Activated naive CD4-positive, alpha-beta T cell treated with anti-CD3 and anti-CD28 coated beads, Interleukin-2, amount 10 ng/mL, durations not matched to agents 7 days and 5 days (primary cell): ENCODE data around the gene PRKAR1A.
"Not testable (repeated sequence)": the region's sequence is repeated elsewhere in the genome, so short reads cannot be mapped to it uniquely, and the experiment has no call there.

Experiments used
- CTCF ChIA-PET: fragments of 350-600 bp; sonication (Branson Sonifier 250); formaldehyde crosslinking; loops from one replicate; lab custom pipeline; 2021; ENCODE audit warnings: antibody characterized with exemption; lab: Charles Lee
- DNase-seq: peaks from one replicate; pipeline ENCODE4 v3.0.0-alpha.2; 2020
- H3K27ac Mint-ChIP-seq: one replicate; pipeline ENCODE4 v1.8.0; 2021; ENCODE audit warnings: mild to moderate bottlenecking, moderate library complexity, mixed read lengths
- H3K27me3 Mint-ChIP-seq: one replicate; pipeline ENCODE4 v1.8.0; 2021; ENCODE audit warnings: mild to moderate bottlenecking, mixed read lengths
- H3K36me3 Mint-ChIP-seq: one replicate; pipeline ENCODE4 v1.8.0; 2021; ENCODE audit warnings: mixed read lengths
- H3K4me1 Mint-ChIP-seq: one replicate; pipeline ENCODE4 v1.8.0; 2021; ENCODE audit warnings: mixed read lengths
- H3K4me3 Mint-ChIP-seq: one replicate; pipeline ENCODE4 v1.8.0; 2021; ENCODE audit warnings: mild to moderate bottlenecking, moderate library complexity, mixed read lengths
- H3K9me3 Mint-ChIP-seq: one replicate; pipeline ENCODE4 v1.8.0; 2021; ENCODE audit warnings: mixed read lengths

The PRKAR1A gene

DNA sequence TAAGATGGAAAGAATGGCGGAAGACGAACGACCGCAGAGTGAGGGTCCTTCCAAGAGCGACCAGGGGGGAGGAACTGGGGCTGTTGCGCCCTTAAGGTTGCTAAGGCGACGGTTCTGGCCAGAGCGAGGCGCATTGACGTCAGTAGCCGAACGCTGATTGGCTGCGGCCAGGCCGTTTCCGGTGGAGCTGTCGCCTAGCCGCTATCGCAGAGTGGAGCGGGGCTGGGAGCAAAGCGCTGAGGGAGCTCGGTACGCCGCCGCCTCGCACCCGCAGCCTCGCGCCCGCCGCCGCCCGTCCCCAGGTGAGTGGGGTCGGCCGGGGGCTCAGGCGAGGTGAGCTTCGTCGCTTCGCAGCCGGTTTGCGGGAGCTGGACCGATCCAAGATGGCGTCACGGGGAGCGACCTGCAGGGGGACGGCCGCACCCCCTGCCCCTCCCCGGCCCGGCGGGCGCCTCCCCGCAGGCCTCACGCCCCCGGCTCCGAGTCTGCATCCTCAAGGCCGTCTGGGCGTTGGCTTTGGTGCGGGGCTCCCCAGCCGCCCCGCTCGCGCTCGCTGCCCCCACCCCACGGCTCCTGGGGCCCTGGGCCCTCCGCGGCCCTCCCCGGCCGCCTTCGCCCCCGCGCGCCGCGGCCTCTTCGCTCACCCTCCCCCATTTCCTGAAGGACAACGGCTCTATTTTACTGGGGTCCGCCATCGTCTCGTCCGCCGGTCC, at the start of gene PRKAR1A:
Gene PRKAR1A, plus strand, starts transcription at position 184 of the 713 bp plus-strand sequence. CDS start 2,970 bp downstream, outside the sequence.
- H3K4me3 Mint-ChIP-seq: peak within 1 kb of the TSS; percentile 89
- H3K27ac Mint-ChIP-seq: peak within 1 kb of the TSS; percentile 91
- H3K9me3 Mint-ChIP-seq: no peaks in the 10 kb centered on the region
- no peaks in the 10 kb centered on the region for H3K27me3 Mint-ChIP-seq
- H3K4me1 Mint-ChIP-seq: peaks cover 58% of the 10 kb centered on the region
- peaks cover 27% of the 10 kb centered on the region for H3K36me3 Mint-ChIP-seq
- DNase-seq: peak; percentile 96
- CTCF ChIA-PET: no interaction called here

DNA sequence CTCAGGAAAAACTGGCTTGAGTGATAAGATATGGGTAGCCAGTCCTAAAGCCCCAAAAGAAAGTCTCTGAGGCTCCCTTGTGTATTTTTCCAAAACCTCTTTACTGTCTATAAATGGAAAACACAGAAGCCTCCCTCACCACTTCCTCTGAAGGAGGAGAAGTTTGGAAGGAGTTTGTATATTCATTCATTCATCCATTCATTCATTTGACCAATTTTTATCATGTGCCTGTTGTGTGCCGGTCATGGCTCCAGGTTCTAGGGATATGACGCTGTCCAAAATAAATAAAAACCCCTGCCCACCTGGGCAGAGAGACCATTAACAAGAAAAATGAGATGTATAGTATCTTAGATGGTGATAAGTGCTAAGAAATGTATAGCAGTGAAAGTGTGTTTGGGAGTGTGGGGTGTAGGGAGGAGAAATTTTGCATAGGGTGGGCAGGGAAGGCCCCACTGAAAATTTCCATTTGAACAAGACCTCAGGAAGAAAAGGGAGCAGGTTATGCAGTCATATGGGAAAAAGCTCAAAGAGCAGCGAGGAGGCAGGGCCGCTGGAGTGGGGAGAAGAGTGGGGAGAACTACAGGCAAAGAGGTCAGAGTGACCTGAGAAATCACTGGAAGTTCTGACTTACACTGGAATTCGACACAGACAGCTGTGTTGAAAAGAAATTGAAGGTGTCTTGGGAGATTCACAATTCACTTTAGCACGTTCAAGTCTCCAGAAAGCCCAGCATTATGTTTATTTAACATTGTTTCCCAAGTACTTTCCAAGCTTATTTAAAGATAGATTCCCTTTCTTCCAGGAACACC, 48.8 kb upstream of the PRKAR1A start:
- DNase-seq: no peak
- CTCF ChIA-PET: interaction anchor here (0.6 to 14.2 kb wide), 12 partner anchors 9 to 445 kb away, joined by 3 to 192 read pairs (median 4); no protein-coding TSS in a partner anchor
- H3K9me3 Mint-ChIP-seq: no peaks in the 10 kb centered on the region
- H3K36me3 Mint-ChIP-seq: no peaks in the 10 kb centered on the region
- H3K4me3 Mint-ChIP-seq: no peak overlapping the region
- peak overlapping the region; percentile 96 for H3K27ac Mint-ChIP-seq
- H3K4me1 Mint-ChIP-seq: peaks cover 56% of the 10 kb centered on the region
- H3K27me3 Mint-ChIP-seq: peaks cover 12% of the 10 kb centered on the region

GRCh38 chr17:68468334-68468733, 43.9 kb upstream of the PRKAR1A start:
- CTCF ChIA-PET: interaction anchor here (0.8 to 14.2 kb wide), 8 partner anchors 20 to 490 kb away, joined by 3 to 192 read pairs (median 3); no protein-coding TSS in a partner anchor
- H3K27ac Mint-ChIP-seq: no peak overlapping the region
- H3K27me3 Mint-ChIP-seq: peaks cover 42% of the 10 kb centered on the region
- H3K9me3 Mint-ChIP-seq: no peaks in the 10 kb centered on the region
- peaks cover 9% of the 10 kb centered on the region for H3K4me1 Mint-ChIP-seq
- DNase-seq: no peak
- H3K4me3 Mint-ChIP-seq: no peak overlapping the region
- H3K36me3 Mint-ChIP-seq: no peaks in the 10 kb centered on the region

- Mint-ChIP-seq H3K4me1 (peaks cover 7% of the 10 kb centered on the region), H3K27ac (no peak overlapping the region), H3K9me3 (no peaks in the 10 kb centered on the region), H3K4me3 (no peak overlapping the region), H3K27me3 (peaks cover 42% of the 10 kb centered on the region), H3K36me3 (no peaks in the 10 kb centered on the region)
- CTCF ChIA-PET: interaction anchor here (0.8 to 14.2 kb wide), 6 partner anchors 20 to 307 kb away, joined by 3 to 192 read pairs (median 3); no protein-coding TSS in a partner anchor
- DNase-seq: no peak
Observed at GRCh38 chr17:68468788-68469187, 43.4 kb upstream of the PRKAR1A start.

DNA sequence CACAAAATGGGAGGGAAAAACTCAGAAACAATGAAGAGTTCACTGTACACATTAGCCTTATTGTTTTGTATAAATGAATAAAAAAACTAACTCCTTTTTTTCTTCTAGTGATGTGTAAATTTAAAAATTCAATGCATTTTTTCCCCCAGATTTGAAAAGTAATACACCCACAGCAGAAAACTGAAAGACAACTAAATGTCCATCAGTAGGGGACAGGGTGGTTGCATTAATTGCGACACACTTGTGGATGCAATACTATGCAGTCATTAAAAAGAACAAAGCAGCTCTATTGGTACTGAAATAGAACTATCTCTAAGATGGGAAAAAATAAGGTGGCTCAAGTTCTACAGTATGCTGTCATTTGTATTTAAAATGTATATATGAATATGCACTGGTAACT, 41.3 kb upstream of the PRKAR1A start:
- DNase-seq: no peak
- H3K36me3 Mint-ChIP-seq: no peaks in the 10 kb centered on the region
- CTCF ChIA-PET: interaction anchor here (0.8 to 1.6 kb wide), 2 partner anchors 9 to 73 kb away, joined by 3 to 6 read pairs; no protein-coding TSS in a partner anchor
- H3K27ac Mint-ChIP-seq: no peak overlapping the region
- H3K27me3 Mint-ChIP-seq: peaks cover 47% of the 10 kb centered on the region
- no peak overlapping the region for H3K4me3 Mint-ChIP-seq
- H3K9me3 Mint-ChIP-seq: no peaks in the 10 kb centered on the region
- H3K4me1 Mint-ChIP-seq: peaks cover 2% of the 10 kb centered on the region

GRCh38 chr17:68480885-68481284, 31.3 kb upstream of the PRKAR1A start:
- DNase-seq: no peak
- H3K27ac Mint-ChIP-seq: no peak overlapping the region

GRCh38 chr17:68482576-68483041, 29.6 kb upstream of the PRKAR1A start:
- peaks cover 9% of the 10 kb centered on the region for H3K9me3 Mint-ChIP-seq
- DNase-seq: no peak
- CTCF ChIA-PET: interaction anchor here (1.6 kb wide), 1 partner anchor 20 kb away, joined by 6 read pairs; no protein-coding TSS in a partner anchor
- peaks cover 6% of the 10 kb centered on the region for H3K36me3 Mint-ChIP-seq
- peaks cover 18% of the 10 kb centered on the region for H3K4me1 Mint-ChIP-seq
- peaks cover 47% of the 10 kb centered on the region for H3K27me3 Mint-ChIP-seq
- H3K27ac Mint-ChIP-seq: no peak overlapping the region
- H3K4me3 Mint-ChIP-seq: no peak overlapping the region

More at GRCh38 chr17:68480885-68481284, 31.3 kb upstream of the PRKAR1A start:
- Mint-ChIP-seq H3K27me3 (peaks cover 46% of the 10 kb centered on the region), H3K36me3 (peaks cover 6% of the 10 kb centered on the region), H3K4me3 (no peak overlapping the region), H3K9me3 (peaks cover 9% of the 10 kb centered on the region), H3K4me1 (peaks cover 4% of the 10 kb centered on the region)
- CTCF ChIA-PET: interaction anchor here (0.7 to 1.7 kb wide), 5 partner anchors 10 to 23 kb away, joined by 3 to 6 read pairs (median 5); no protein-coding TSS in a partner anchor

GRCh38 chr17:68484458-68484857, 27.8 kb upstream of the PRKAR1A start:
- Mint-ChIP-seq H3K9me3 (peaks cover 5% of the 10 kb centered on the region), H3K4me3 (no peak overlapping the region), H3K4me1 (peaks cover 27% of the 10 kb centered on the region), H3K36me3 (peaks cover 3% of the 10 kb centered on the region), H3K27ac (no peak overlapping the region), H3K27me3 (peaks cover 43% of the 10 kb centered on the region)
- CTCF ChIA-PET: no interaction called here
- DNase-seq: no peak

GRCh38 chr17:68489919-68490318, 22.3 kb upstream of the PRKAR1A start:
- Mint-ChIP-seq H3K4me1 (peaks cover 30% of the 10 kb centered on the region), H3K4me3 (no peak overlapping the region), H3K36me3 (no peaks in the 10 kb centered on the region), H3K27ac (no peak overlapping the region), H3K27me3 (peaks cover 45% of the 10 kb centered on the region), H3K9me3 (no peaks in the 10 kb centered on the region)
- CTCF ChIA-PET: no interaction called here
- no peak for DNase-seq

- Mint-ChIP-seq H3K27me3 (peaks cover 32% of the 10 kb centered on the region), H3K4me3 (no peak overlapping the region), H3K27ac (no peak overlapping the region), H3K9me3 (no peaks in the 10 kb centered on the region), H3K4me1 (peaks cover 23% of the 10 kb centered on the region), H3K36me3 (no peaks in the 10 kb centered on the region)
- CTCF ChIA-PET: no interaction called here
- DNase-seq: no peak
Observed at GRCh38 chr17:68491381-68492231, 20.6 kb upstream of the PRKAR1A start.

DNA sequence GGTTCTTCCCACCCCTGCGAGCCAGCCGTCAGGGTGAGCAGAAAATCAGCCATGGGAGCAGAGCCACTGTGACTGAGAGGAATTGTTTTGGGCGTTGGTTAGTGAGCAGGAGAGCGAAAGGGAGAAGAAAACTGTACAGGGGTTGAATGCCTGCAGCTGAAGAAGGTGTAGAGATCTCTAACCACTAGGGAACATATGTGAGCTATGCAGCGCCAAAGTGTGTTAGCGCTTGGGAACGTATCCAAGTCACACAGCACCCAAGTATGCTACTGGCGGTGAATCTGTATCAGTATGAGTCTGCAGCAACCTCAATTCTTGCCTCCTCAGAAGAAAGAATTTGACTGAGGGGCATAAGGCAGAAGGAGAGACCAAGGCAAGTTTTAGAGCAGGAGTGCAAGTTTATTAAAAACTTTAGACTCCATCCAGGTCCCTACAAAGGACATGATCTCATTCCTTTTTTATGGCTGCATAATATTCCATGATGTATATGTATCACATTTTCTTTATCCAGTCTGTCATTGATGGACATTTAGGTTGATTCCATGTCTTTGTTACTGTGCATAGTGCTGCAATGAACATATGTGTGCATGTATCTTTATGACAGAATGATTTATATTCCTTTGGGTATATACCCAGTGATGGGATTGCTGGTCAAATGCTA, 19.7 kb upstream of the PRKAR1A start:
- peaks cover 29% of the 10 kb centered on the region for H3K27me3 Mint-ChIP-seq
- H3K36me3 Mint-ChIP-seq, H3K4me3 Mint-ChIP-seq, DNase-seq, H3K9me3 Mint-ChIP-seq, H3K27ac Mint-ChIP-seq, CTCF ChIA-PET: not testable (repeated sequence)
- H3K4me1 Mint-ChIP-seq: peaks cover 17% of the 10 kb centered on the region

GRCh38 chr17:68495081-68495480, 17.1 kb upstream of the PRKAR1A start:
- H3K27me3 Mint-ChIP-seq: peaks cover 28% of the 10 kb centered on the region

GRCh38 chr17:68497885-68498319, 14.3 kb upstream of the PRKAR1A start:
- CTCF ChIA-PET: interaction anchor here (1.0 to 1.4 kb wide), 6 partner anchors 9 to 36 kb away, joined by 3 to 5 read pairs (median 5); no protein-coding TSS in a partner anchor
- H3K36me3 Mint-ChIP-seq: no peaks in the 10 kb centered on the region
- H3K9me3 Mint-ChIP-seq: no peaks in the 10 kb centered on the region
- peaks cover 27% of the 10 kb centered on the region for H3K4me1 Mint-ChIP-seq
- no peak overlapping the region for H3K4me3 Mint-ChIP-seq
- H3K27me3 Mint-ChIP-seq: peaks cover 9% of the 10 kb centered on the region
- DNase-seq: no peak
- peak overlapping the region; percentile 73 for H3K27ac Mint-ChIP-seq

More at GRCh38 chr17:68495081-68495480, 17.1 kb upstream of the PRKAR1A start:
- Mint-ChIP-seq H3K36me3 (no peaks in the 10 kb centered on the region), H3K4me1 (peaks cover 24% of the 10 kb centered on the region), H3K27ac (peak overlapping the region; percentile 38), H3K9me3 (no peaks in the 10 kb centered on the region), H3K4me3 (no peak overlapping the region)
- CTCF ChIA-PET: interaction anchor here (0.5 kb wide), 1 partner anchor 260 kb away, joined by 3 read pairs; no protein-coding TSS in a partner anchor
- no peak for DNase-seq
